Immature natural killer cell (primary cell): ENCODE data around the gene HASPIN. TPM values are rescaled to one million over a fixed set of nuclear protein-coding genes. Genes with fewer than 3 reads are reported as not detected.
A peak's percentile ranks its signal among the peaks of the same experiment; 100 is the strongest.

Source experiments
- DNase-seq, 3 donors: peaks; one replicate each; pipeline ENCODE4 v3.0.0; 2022; ENCODE audit warnings: mixed read lengths in 1 of 3
- H3K27ac Mint-ChIP-seq, 6 donors: one replicate each; pipeline ENCODE4 v1.8.0; 2020; ENCODE audit warnings: mixed read lengths in 6 of 6, mild to moderate bottlenecking in 5 of 6, inconsistent platforms in 4 of 6, moderate library complexity in 3 of 6
- H3K27me3 Mint-ChIP-seq, 3 donors: one replicate each; pipeline ENCODE4 v1.8.0; 2020 to 2021; ENCODE audit warnings: low read depth in 3 of 3, mild to moderate bottlenecking in 3 of 3, mixed read lengths in 3 of 3, moderate library complexity in 3 of 3, inconsistent platforms in 1 of 3
- H3K36me3 Mint-ChIP-seq, 3 donors: one replicate each; pipeline ENCODE4 v1.8.0; 2020; ENCODE audit warnings: mixed read lengths in 3 of 3, inconsistent platforms in 2 of 3, mild to moderate bottlenecking in 2 of 3
- H3K4me1 Mint-ChIP-seq, 2 donors: one replicate each; pipeline ENCODE4 v1.8.0; 2020; ENCODE audit warnings: inconsistent platforms in 2 of 2, mild to moderate bottlenecking in 2 of 2, mixed read lengths in 2 of 2, moderate library complexity in 1 of 2
- H3K4me3 Mint-ChIP-seq, 5 donors: one replicate each; pipeline ENCODE4 v1.8.0; 2020; ENCODE audit warnings: mild to moderate bottlenecking in 5 of 5, mixed read lengths in 5 of 5, inconsistent platforms in 3 of 5, moderate library complexity in 3 of 5
- H3K9me3 Mint-ChIP-seq, 6 donors: one replicate each; pipeline ENCODE4 v1.8.0; 2020; ENCODE audit warnings: mild to moderate bottlenecking in 6 of 6, mixed read lengths in 6 of 6, inconsistent platforms in 4 of 6, moderate library complexity in 3 of 6
- polyA plus RNA-seq, 3 donors: library from polyadenylated mRNA; unstranded; fragments of 300-500 nt; fragmentation: Illumina TruSeq; gene quantifications; one replicate each; pipeline ENCODE4 v1.2.3, GENCODE V29; 2021

HASPIN gene
- polyA plus RNA-seq, 3 donors from 2014 or later = 0.20 to 0.47 TPM; not detected in 1

- Mint-ChIP-seq H3K4me1 (peaks cover 15 to 22% of the 10 kb centered on the region in 2 donors), H3K4me3 (peak overlapping the region; percentile 45 to 80 (median 66)), H3K9me3 (no peaks in the 10 kb centered on the region), H3K27me3 (peaks cover 7 to 9% (median 7%) of the 10 kb centered on the region in 3 donors), H3K27ac (peak overlapping the region; percentile 51 to 91 (median 82)), H3K36me3 (no peaks in the 10 kb centered on the region)
- DNase-seq = peak in 2 of 3 donors; percentile 39 to 44
Observed at GRCh38 chr17:3750926-3751325, 27.2 kb downstream of the HASPIN start.

- Mint-ChIP-seq H3K27ac (no peak overlapping the region), H3K9me3 (no peaks in the 10 kb centered on the region), H3K4me3 (no peak overlapping the region), H3K27me3 (peaks cover 7 to 9% (median 7%) of the 10 kb centered on the region in 3 donors), H3K36me3 (no peaks in the 10 kb centered on the region), H3K4me1 (peaks cover 15 to 23% of the 10 kb centered on the region in 2 donors)
- DNase-seq = no peak
Observed at GRCh38 chr17:3751836-3752235, 28.1 kb downstream of the HASPIN start.

GRCh38 chr17:3753624-3754023 is 29.9 kb downstream of the HASPIN start:
- peaks cover 6 to 9% (median 8%) of the 10 kb centered on the region in 3 donors for H3K27me3 Mint-ChIP-seq
- H3K4me1 Mint-ChIP-seq = peaks cover 22 to 26% of the 10 kb centered on the region in 2 donors
- H3K36me3 Mint-ChIP-seq = no peaks in the 10 kb centered on the region
- peak overlapping the region in 1 of 6 donors; percentile 61 for H3K27ac Mint-ChIP-seq
- DNase-seq = no peak
- no peaks in the 10 kb centered on the region for H3K9me3 Mint-ChIP-seq
- no peak overlapping the region for H3K4me3 Mint-ChIP-seq

GRCh38 chr17:3754066-3754457 is 30.4 kb downstream of the HASPIN start:
- Mint-ChIP-seq H3K4me1 (peaks cover 22 to 26% of the 10 kb centered on the region in 2 donors), H3K27me3 (peaks cover 6 to 9% (median 7%) of the 10 kb centered on the region in 3 donors), H3K9me3 (no peaks in the 10 kb centered on the region), H3K27ac (peak overlapping the region in 4 of 6 donors; percentile 34 to 74 (median 55)), H3K4me3 (peak overlapping the region in 1 of 5 donors; percentile 41), H3K36me3 (no peaks in the 10 kb centered on the region)
- no peak for DNase-seq

GRCh38 chr17:3754458-3755334 is 31.0 kb downstream of the HASPIN start:
- Mint-ChIP-seq H3K9me3 (peaks cover 0 to 2% (median 0%) of the 10 kb centered on the region in 6 donors), H3K4me1 (peaks cover 24 to 28% of the 10 kb centered on the region in 2 donors), H3K27me3 (peaks cover 6 to 9% (median 7%) of the 10 kb centered on the region in 3 donors), H3K36me3 (peaks cover 0 to 2% (median 0%) of the 10 kb centered on the region in 3 donors), H3K4me3 (peak overlapping the region in 4 of 5 donors; percentile 23 to 33 (median 32)), H3K27ac (peak overlapping the region in 5 of 6 donors; percentile 37 to 92 (median 68))
- DNase-seq = peak; percentile 69 to 77 (median 74)

GRCh38 chr17:3755335-3756030 is 31.8 kb downstream of the HASPIN start:
- Mint-ChIP-seq H3K36me3 (peaks cover 0 to 7% (median 0%) of the 10 kb centered on the region in 3 donors), H3K4me3 (peak overlapping the region; percentile 23 to 47 (median 33)), H3K27me3 (peaks cover 6 to 9% (median 7%) of the 10 kb centered on the region in 3 donors), H3K9me3 (peaks cover 0 to 5% (median 0%) of the 10 kb centered on the region in 6 donors), H3K27ac (peak overlapping the region; percentile 64 to 92 (median 76)), H3K4me1 (peaks cover 28% of the 10 kb centered on the region in 2 donors)
- no peak for DNase-seq

GRCh38 chr17:3759597-3760216 is 36.0 kb downstream of the HASPIN start:
- Mint-ChIP-seq H3K36me3 (peaks cover 0 to 7% (median 0%) of the 10 kb centered on the region in 3 donors), H3K4me3 (peak overlapping the region in 1 of 5 donors; percentile 31)

GRCh38 chr17:3761036-3761917 is 37.6 kb downstream of the HASPIN start:
- peak overlapping the region in 5 of 6 donors; percentile 42 to 87 (median 73) for H3K27ac Mint-ChIP-seq
- DNase-seq = no peak
- peaks cover 60 to 65% of the 10 kb centered on the region in 2 donors for H3K4me1 Mint-ChIP-seq
- peaks cover 0 to 5% (median 0%) of the 10 kb centered on the region in 6 donors for H3K9me3 Mint-ChIP-seq
- peaks cover 19 to 24% (median 23%) of the 10 kb centered on the region in 3 donors for H3K27me3 Mint-ChIP-seq
- H3K4me3 Mint-ChIP-seq = peak overlapping the region in 2 of 5 donors; percentile 7 to 17
- H3K36me3 Mint-ChIP-seq = peaks cover 0 to 7% (median 0%) of the 10 kb centered on the region in 3 donors

More at GRCh38 chr17:3759597-3760216, 36.0 kb downstream of the HASPIN start:
- peaks cover 10 to 15% (median 12%) of the 10 kb centered on the region in 3 donors for H3K27me3 Mint-ChIP-seq
- DNase-seq = no peak
- H3K4me1 Mint-ChIP-seq = peaks cover 49 to 55% of the 10 kb centered on the region in 2 donors
- peaks cover 0 to 5% (median 0%) of the 10 kb centered on the region in 6 donors for H3K9me3 Mint-ChIP-seq
- peak overlapping the region in 5 of 6 donors; percentile 1 to 89 (median 76) for H3K27ac Mint-ChIP-seq

GRCh38 chr17:3761918-3762380 is 38.2 kb downstream of the HASPIN start:
- H3K4me1 Mint-ChIP-seq = peaks cover 66 to 72% of the 10 kb centered on the region in 2 donors
- H3K36me3 Mint-ChIP-seq = peaks cover 0 to 11% (median 0%) of the 10 kb centered on the region in 3 donors
- peak overlapping the region in 5 of 6 donors; percentile 31 to 99 (median 98) for H3K27ac Mint-ChIP-seq
- H3K4me3 Mint-ChIP-seq = peak overlapping the region in 1 of 5 donors; percentile 23
- DNase-seq = no peak
- H3K27me3 Mint-ChIP-seq = peaks cover 22 to 27% (median 26%) of the 10 kb centered on the region in 3 donors
- peaks cover 0 to 5% (median 0%) of the 10 kb centered on the region in 6 donors for H3K9me3 Mint-ChIP-seq

GRCh38 chr17:3762922-3763776 is 39.4 kb downstream of the HASPIN start:
- Mint-ChIP-seq H3K9me3 (peaks cover 0 to 5% (median 0%) of the 10 kb centered on the region in 6 donors), H3K27me3 (peaks cover 22 to 28% (median 25%) of the 10 kb centered on the region in 3 donors), H3K36me3 (peaks cover 0 to 11% (median 0%) of the 10 kb centered on the region in 3 donors), H3K27ac (peak overlapping the region; percentile 98 to 100 (median 98)), H3K4me3 (peak overlapping the region; percentile 85 to 98 (median 90)), H3K4me1 (peaks cover 72 to 75% of the 10 kb centered on the region in 2 donors)
- DNase-seq = peak; percentile 87

GRCh38 chr17:3763777-3764170 is 40.1 kb downstream of the HASPIN start:
- Mint-ChIP-seq H3K4me1 (peaks cover 79 to 81% of the 10 kb centered on the region in 2 donors), H3K4me3 (peak overlapping the region; percentile 85 to 98 (median 90)), H3K9me3 (peaks cover 0 to 5% (median 0%) of the 10 kb centered on the region in 6 donors), H3K36me3 (peaks cover 4 to 14% (median 5%) of the 10 kb centered on the region in 3 donors), H3K27me3 (peaks cover 24 to 34% (median 29%) of the 10 kb centered on the region in 3 donors), H3K27ac (peak overlapping the region; percentile 98 to 100 (median 98))
- DNase-seq = no peak
